SH-SY5Y (cell line): ENCODE data around the gene DOCK3.

Source experiments
- GATA2 ChIP-seq: IDR thresholded peaks from 2 replicates; pipeline ENCODE4 v1.6.1; 2011; ENCODE audit warnings: mild to moderate bottlenecking, low read depth, low read length
- GATA3 ChIP-seq: IDR thresholded peaks from 2 replicates; pipeline ENCODE4 v1.6.1; 2011; ENCODE audit warnings: low read depth, mild to moderate bottlenecking, low read length, moderate library complexity

DOCK3 gene

DNA sequence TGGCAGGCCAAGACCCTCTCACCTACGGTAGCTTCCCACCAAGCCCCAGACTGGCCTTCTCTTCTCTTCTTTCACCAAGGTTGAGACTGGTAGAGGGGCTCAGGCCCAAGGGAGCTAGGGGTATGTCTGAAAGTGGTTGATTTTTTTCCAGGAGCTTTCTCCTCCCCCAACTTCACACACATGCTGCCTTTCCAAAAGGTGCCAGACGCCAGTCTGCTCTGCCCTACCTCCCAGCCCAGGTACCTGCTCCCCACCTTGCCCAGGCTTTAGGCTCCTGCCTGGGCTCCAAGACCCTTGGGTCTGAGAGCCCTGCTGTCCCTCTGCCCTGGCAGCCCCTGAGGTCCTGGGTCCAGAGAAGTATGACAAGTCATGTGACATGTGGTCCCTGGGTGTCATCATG lies 29.3 kb upstream of the DOCK3 start:
- TF ChIP-seq GATA3 (no peak), GATA2 (no peak)

DNA sequence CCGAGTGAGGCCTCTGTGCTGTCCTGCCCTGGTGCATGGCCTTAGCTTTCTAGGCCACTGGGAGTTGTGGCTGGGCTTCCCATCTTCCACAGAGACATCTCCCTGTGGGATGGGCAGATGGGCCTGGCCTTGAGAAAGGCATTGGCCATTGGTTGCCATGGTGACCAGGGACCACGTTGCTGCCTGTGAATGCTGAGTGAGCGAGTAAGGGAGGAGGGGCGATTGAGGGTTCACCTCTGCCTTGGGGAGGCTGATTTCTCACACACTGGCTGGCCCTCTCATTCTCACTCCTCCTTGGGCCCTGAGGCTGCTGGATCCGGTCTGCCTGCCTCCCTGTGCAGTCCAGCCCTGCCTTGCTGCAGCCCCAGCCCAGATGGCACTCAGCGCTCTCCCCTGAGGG lies 26.4 kb upstream of the DOCK3 start:
- TF ChIP-seq GATA2 = no peak
- no peak for TF ChIP-seq GATA3

DNA sequence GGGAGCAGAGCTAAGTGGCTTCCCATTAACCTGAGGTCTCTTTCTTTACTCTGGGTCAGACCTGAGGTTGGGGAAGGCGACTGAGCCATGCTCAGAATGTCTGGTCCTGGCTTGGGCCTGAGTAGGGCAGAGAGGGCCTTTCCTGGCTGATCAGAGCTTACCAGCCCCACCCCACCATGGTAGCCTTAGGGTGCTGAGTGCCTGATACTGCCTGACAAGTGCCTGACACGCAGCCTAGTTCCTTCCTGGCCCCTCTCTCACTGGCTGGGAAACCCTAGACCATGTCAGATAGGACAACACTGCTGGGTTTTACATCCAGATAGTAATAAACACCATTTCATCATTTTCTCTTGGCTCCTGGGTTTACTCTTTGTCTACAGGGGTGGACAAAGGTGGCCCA lies 25.8 kb upstream of the DOCK3 start:
- TF ChIP-seq GATA3 (no peak), GATA2 (no peak)

DNA sequence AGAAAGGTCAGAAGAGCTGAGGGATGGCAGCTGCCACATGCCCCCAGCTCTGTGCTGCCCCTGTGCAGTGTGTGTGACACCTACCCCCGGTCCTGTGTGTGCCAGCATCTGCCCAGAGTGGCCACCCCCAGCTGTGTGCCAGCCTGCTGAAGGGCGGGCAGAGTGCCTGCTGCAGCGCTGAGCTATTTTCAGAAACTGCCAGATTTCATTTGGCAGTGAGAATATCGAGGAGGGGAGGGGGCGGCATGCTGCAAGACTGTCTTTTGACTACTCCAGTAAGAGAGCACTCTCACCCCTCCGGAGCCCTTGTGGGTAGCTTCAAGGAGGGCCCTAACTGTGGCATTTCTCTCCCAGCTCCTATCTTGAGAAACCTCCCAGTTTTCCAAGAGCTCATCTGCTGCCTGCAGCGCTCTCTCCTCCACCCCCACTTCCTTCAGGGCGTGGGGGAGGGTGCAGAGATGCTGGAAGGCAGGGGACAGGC lies 25.2 kb upstream of the DOCK3 start:
- TF ChIP-seq GATA3 (no peak), GATA2 (no peak)

DNA sequence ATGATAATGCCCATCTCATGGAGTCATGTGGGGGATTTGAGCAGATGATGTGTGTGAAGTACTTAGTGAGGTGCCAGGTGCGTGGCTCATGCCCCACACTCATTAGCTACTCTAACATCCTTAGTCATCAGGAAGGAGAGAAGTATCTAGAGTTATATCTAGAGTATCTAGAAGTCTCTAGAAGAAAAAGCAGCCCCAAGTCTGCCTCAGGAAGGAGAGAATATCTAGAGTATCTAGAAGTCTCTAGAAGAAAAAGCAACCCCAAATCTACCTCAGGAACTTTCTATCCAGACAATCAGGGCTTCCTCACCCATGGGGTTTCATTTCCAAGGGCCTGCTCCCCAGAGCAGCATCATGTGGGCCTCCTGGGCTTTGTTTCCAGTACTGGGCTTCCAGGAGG lies 24.7 kb upstream of the DOCK3 start:
- TF ChIP-seq GATA2 = no peak
- TF ChIP-seq GATA3 = no peak

DNA sequence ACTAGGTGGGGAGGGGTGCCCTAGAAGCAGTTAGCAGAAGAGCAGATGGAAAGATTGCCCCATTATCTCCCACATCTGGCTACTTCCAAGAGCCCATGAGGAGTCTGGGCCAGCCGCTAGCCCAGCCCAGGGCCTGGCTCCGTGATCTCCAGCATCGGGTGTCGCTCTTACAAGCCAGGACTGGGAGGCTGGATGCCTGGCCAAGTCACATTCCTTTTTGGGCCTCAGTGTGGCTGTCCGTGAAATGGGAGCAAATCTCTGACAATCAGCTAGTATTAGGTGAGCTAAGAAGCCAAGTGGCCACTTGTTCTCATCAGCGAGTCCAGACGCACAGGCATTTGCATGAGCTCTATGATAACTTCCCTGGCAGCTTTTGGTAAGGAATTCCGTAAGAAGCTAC lies 23.3 kb upstream of the DOCK3 start:
- no peak for TF ChIP-seq GATA3
- TF ChIP-seq GATA2 = peak; percentile 39; the same call in 1 of the 2 replicates

DNA sequence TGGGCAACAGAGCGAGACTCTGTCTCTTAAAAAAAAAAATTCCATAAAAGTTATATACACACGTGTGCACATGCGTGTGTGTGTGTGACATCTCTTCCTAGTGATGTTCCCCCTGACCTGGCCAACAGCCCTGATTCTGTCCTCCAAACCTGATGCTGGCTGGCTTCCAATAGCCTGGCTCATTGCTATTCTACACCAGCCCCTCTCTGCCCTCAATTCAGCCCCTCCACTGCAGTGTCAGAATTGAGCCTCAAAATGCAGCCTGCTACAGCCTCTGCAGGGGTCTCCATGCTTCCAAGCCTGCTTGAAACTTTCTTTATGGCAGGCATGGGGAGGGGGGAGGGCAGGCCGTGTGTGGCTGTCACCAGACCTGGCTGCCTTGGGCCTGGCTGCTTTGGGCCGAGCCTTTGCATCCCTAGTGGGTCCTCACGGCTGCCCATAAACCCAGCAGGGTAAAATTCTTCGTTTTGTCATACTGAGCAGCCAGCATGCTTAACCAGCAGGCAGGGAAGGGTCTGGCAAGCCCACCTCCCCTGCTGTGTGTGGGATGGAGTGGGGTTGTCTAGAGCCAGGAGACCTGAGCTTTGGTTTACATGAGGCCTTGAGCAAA lies 22.7 kb upstream of the DOCK3 start:
- no peak for TF ChIP-seq GATA2
- no peak for TF ChIP-seq GATA3

DNA sequence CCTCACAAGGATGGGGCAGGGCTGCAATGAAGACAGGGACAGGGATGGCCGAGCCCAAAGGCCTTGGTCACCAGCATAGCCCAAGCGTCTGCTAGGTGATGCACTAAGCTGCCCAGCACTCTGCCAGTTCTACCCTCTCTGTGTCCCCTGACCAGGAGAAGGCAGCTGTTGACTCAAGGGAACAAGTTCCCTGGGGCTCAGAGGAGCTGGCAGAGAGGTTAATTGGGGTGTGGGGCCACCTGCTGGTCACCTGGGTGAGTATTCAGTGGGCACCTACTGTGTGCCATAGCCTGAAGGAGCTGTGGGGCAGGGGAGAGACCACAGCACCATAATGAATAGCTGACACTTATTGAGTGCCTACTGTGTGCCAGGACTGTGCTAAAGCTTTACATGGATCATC lies 22.0 kb upstream of the DOCK3 start:
- TF ChIP-seq GATA2 (no peak), GATA3 (no peak)

DNA sequence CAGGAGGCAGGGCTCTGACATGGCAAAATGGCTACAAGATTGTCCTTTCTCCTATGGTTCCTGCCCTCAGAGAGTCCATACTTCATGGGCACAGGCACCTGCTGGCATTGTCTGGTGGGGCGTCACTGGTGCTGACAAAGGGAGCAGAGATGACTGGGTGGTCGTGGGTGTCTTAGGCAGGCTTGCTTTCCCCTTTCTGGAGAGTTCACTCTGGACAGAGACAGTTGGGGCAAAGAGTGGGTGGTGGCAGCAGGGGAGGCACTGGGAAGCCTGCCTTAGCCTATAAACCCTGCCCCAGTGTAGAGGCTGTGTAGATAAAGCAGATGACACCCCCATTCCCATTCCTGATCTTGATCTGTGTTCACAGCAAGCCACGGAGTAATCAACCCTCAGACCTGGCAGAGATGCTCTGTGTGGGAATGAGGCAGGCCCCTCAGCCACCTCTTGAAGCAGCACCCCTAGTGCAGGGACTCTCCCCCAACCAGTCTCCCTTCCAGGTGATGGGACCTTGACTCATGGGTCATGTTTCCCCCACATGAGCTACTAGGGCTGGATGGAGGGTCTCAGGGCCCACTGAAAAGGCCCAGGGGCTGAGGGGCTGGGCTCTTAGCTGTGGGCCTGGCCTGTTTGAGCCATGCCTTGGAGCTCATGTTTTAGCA lies 20.7 kb upstream of the DOCK3 start:
- no peak for TF ChIP-seq GATA2
- TF ChIP-seq GATA3 = no peak

DNA sequence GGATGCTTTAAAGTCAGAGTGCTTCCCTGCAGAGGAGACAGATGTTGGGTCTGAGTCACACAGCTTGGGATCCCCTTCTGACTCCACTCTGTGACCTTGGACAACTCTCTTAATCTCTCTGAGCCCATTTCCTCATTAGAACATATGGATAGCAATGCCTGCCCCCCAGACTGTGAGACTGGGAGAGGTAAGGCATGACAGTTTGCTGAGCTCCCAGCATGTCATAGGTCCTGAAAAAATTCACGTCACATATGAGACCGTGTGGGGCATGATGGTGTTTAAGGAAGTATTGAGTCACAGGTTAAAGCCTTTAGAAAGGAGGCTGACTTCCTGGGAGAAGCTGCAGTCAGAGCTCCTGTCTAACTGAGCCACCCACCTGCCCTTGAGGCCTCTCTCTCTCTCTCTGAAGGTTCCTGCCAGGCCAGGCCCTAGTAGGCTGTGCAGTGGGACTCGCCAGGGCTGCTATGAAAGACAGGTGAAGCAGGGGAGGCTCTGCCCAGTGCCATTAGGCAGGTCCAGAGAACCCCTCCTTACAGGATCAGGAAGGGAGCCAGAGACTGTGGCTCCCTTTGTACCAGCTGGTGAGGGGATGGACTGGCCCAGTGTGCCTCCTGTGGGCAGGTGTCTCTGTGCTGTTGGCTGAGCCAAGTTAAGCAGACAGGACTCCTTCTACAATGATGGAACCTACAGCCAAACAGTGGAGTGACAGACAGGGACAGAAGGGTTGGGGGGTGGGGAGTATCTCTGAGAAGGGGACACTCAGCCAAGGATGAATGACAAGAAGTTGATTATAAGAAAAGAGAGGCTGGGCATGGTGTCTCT lies 19.5 kb upstream of the DOCK3 start:
- TF ChIP-seq GATA3 = no peak
- TF ChIP-seq GATA2 = no peak

DNA sequence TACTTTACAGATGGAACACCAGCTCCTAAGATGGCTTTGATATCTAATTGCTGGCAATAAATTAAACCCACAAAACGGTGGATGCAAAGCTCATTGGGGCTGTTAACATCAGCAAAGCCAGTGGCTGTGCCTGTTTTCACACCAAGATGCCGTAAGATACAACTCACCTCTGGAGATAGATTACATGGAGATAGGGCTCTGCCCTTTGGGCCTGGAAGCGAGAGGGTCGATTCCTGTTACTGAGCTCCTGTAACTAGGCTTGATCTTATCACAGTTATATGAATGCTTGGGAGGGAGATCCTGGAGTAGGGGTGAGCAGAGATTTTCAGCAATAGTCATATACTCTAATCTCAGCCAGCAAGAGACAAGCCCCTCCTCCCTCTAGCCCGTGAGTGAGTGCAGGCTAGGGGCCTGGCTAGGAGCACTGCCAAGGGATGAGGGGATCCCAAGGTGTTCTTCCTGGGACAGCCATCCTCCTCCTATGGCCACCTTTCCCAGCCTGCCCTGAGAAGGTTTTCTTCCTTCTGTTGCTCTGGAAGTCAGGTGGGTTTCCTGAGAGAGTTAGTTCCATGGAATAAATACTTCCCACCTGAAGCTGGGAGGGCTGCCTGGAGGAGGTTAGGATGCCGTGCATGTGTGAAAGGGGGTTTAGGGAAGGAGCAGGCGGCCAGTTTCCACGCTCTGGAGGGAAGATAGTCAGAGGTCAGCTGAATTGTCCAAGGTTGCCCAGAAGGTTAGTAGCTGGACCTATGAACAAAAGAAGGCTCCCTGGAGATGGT lies 18.1 kb upstream of the DOCK3 start:
- peak; percentile 83 for TF ChIP-seq GATA2
- no peak for TF ChIP-seq GATA3

DNA sequence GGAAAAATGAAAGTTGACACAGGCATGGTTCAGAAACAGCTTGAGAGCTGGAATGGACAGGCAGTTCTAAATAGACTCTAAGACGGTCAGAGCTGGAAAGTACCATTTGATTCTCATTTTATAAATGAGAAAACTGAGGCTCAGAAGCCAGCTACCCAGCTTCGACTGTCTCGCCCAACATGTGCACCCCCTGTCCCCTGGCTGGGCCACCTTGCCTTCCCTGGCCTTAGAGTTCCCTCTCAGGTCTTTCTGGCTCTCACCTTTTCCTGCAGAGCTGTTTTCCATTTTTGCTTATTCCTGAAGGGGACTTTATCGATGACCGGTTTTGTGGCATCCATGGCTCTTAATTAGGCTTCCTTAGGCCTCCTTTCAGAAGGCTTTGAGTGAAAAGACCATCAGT lies 17.3 kb upstream of the DOCK3 start:
- TF ChIP-seq GATA2 (no peak), GATA3 (no peak)

DNA sequence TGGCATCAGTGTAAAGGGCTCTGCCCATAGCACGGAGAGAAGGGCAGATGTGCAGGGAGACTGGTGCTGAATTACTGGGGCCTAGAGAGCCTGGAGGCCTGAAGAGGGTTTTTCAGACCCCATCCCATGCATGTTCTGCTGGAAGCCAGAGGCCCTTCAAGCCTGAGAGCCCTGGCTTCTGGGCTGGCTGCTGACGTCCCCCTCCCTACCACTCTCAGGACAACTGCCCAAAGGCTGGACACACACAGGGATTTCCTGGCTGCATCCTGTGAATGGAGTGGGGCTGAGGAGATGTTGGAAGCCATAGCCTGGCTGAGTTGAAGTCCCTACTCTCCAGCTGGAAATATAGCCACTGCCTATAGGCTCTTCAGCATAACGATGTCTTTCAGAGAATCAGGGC lies 16.9 kb upstream of the DOCK3 start:
- TF ChIP-seq GATA3 (no peak), GATA2 (no peak)

DNA sequence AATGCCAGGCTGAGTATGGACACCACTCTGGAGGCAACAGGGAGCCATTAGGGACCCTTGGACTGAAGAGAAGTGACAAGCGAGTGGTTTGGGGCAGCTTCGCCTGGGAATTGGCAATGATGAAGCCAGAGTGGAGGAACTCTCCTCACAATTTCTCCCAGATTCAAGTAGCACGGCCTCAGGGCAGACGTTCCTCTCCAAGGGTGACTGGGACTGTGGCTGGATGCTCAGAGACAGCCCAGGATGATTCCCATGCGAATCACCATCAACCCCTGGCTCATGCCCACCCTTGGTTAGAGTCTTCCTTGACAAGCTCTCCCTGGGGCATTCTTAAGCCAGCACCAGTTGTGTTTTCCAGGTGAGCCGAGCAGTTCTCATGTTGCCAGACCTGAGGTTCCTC lies 16.3 kb upstream of the DOCK3 start:
- no peak for TF ChIP-seq GATA2
- no peak for TF ChIP-seq GATA3
